K562 (cell line): Measurements from ENCODE around the gene MYL6B. TPM values are rescaled to one million over a fixed set of nuclear protein-coding genes. Genes with fewer than 3 reads are reported as not detected.

Experiments used
- ATAC-seq: fragments of 200-7000 bp; cut with Tn5 transposase; 3 replicates; pipeline ENCODE4 v1.9.1; 2020; ENCODE audit warnings: moderate library complexity
- BruUV-seq: library from RNA; stranded (reverse); fragments of 400-500 nt; replicated peaks from 2 replicates; lab custom pipeline; 2021; lab: Mats Ljungman, UMichigan
- CTCF ChIA-PET: fragments of 300-600 bp; formaldehyde crosslinking; extraction: SDS; loops from one replicate; lab custom pipeline; 2021; ENCODE audit warnings: low intra/inter-chr PET ratio; lab: Yijun Ruan, JAX
- POLR2A ChIA-PET: fragments of 300-600, 350-650 bp; sonication (Branson Sonifier 250); formaldehyde crosslinking; extraction: SDS; loops from one replicate; lab custom pipeline; 2021; ENCODE audit warnings: antibody characterized with exemption, inconsistent platforms; lab: Yijun Ruan, JAX
- DNase-seq, 4 experiments: peaks; one replicate each; pipeline versions ENCODE4 v3.0.0 to v3.0.0-alpha.2; 2011 to 2018; ENCODE audit warnings: low spot score in 3 of 4, mixed read lengths in 3 of 4; ENCODE audit errors: extremely low read depth in 1 of 4
- FAIRE-seq: peaks from 2 replicates; lab custom pipeline; 2011; peaks lifted over from hg19 to GRCh38; lab: Jason Lieb, UNC
- H2AFZ ChIP-seq: 2 replicates; pipeline ENCODE4 v1.6.0; 2011; ENCODE audit warnings: low read depth, low read length, control low read depth, inconsistent platforms
- H3K27ac ChIP-seq: fragments of 200-600 bp; 3 replicates; pipeline ENCODE4 v1.8.0; 2011; ENCODE audit warnings: low read depth, mild to moderate bottlenecking, control low read depth, inconsistent platforms, low read length, moderate library complexity, mixed read lengths; ENCODE audit errors: extremely low read depth
- H3K27me3 ChIP-seq, 2 experiments: fragments of 300-600 bp in 1 of 2; 2 replicates in 1 of 2; 3 replicates in 1 of 2; pipeline versions ENCODE4 v1.6.0 to v1.8.0; 2011; ENCODE audit warnings: inconsistent platforms in 2 of 2, low read length in 2 of 2, mild to moderate bottlenecking in 1 of 2, mixed read lengths in 1 of 2, moderate library complexity in 1 of 2; ENCODE audit not compliant: control insufficient read depth in 2 of 2, insufficient read depth in 2 of 2
- H3K36me3 ChIP-seq: fragments of 300-600 bp; 3 replicates; pipeline ENCODE4 v1.8.0; 2011; ENCODE audit warnings: mild to moderate bottlenecking, low read length, inconsistent platforms; ENCODE audit not compliant: control insufficient read depth, insufficient read depth
- H3K4me1 ChIP-seq, 2 experiments: fragments of 200-600 bp in 1 of 2; replicated peaks in 1 of 2; 2 replicates in 1 of 2; 3 replicates in 1 of 2; pipeline versions ENCODE4 v1.5.1 to v1.8.0; 2011; ENCODE audit warnings: inconsistent platforms in 2 of 2, low read length in 2 of 2, mild to moderate bottlenecking in 1 of 2, mixed read lengths in 1 of 2, moderate library complexity in 1 of 2; ENCODE audit not compliant: control insufficient read depth in 2 of 2, insufficient read depth in 2 of 2
- H3K4me2 ChIP-seq: 2 replicates; pipeline ENCODE4 v1.6.1; 2011; ENCODE audit warnings: low read length, control low read depth, inconsistent platforms, mixed read lengths; ENCODE audit not compliant: insufficient read depth
- H3K4me3 ChIP-seq: fragments of 200-600 bp; sonication (generic), shearing (Covaris generic); 2 replicates; pipeline ENCODE4 v1.5.1; 2016; ENCODE audit warnings: control low read depth, inconsistent platforms
- H3K79me2 ChIP-seq: fragments of 200-600 bp; 3 replicates; pipeline ENCODE4 v1.8.0; 2011; ENCODE audit warnings: low read length, inconsistent platforms; ENCODE audit not compliant: control insufficient read depth, insufficient read depth
- H3K9ac ChIP-seq, 2 experiments: 2 replicates each; pipeline versions ENCODE4 v1.6.0 to v1.6.1; 2011; ENCODE audit warnings: low read depth in 2 of 2, low read length in 2 of 2, control low read depth in 1 of 2, inconsistent platforms in 1 of 2, mild to moderate bottlenecking in 1 of 2, mixed read lengths in 1 of 2; ENCODE audit not compliant: insufficient read depth in 1 of 2
- H3K9me1 ChIP-seq: one replicate; pipeline ENCODE4 v1.6.0; 2011; ENCODE audit warnings: inconsistent platforms, mild to moderate bottlenecking, low read length, moderate library complexity; ENCODE audit not compliant: control insufficient read depth, insufficient read depth
- H3K9me3 ChIP-seq: replicated peaks from 2 replicates; pipeline ENCODE4 v1.5.1; 2011; ENCODE audit warnings: low read depth, low read length, inconsistent platforms; ENCODE audit not compliant: control insufficient read depth, insufficient read depth
- H4K20me1 ChIP-seq: replicated peaks from 2 replicates; pipeline ENCODE4 v1.6.1; 2011; ENCODE audit warnings: low read length, inconsistent platforms, mixed read lengths; ENCODE audit not compliant: control insufficient read depth, insufficient read depth
- CBX5 ChIP-seq: IDR thresholded peaks from 2 replicates; pipeline ENCODE4 v1.6.1; 2014; ENCODE audit warnings: low read depth, borderline replicate concordance
- CCNT2 ChIP-seq: IDR thresholded peaks from 2 replicates; pipeline ENCODE4 v1.6.1; 2011; ENCODE audit warnings: borderline replicate concordance, low read depth, mild to moderate bottlenecking, moderate library complexity, mixed read lengths, low read length; ENCODE audit not compliant: insufficient read length; ENCODE audit errors: extremely low read depth
- CREBBP ChIP-seq: IDR thresholded peaks from one replicate; pipeline ENCODE4 v1.6.1; 2012; ENCODE audit warnings: low read depth, mild to moderate bottlenecking, control low read depth, inconsistent platforms, low read length
- GABPB2 ChIP-seq: fragments of 250-450 bp; sonication (Bioruptor Pico); conservative IDR thresholded peaks from 2 replicates; pipeline ENCODE4 v1.5.1; 2021; ENCODE audit warnings: mild to moderate bottlenecking
- GATA2 ChIP-seq: sonication (generic); formaldehyde crosslinking; IDR thresholded peaks from 2 replicates; pipeline ENCODE4 v1.4.0; 2020; ENCODE audit warnings: mild to moderate bottlenecking, missing genetic modification reagents
- IRF2 ChIP-seq: sonication (generic); formaldehyde crosslinking; IDR thresholded peaks from 2 replicates; pipeline ENCODE4 v1.8.1; 2022; ENCODE audit warnings: mild to moderate bottlenecking, missing genetic modification reagents
- MCM3 ChIP-seq: fragments of 450-650 bp; IDR thresholded peaks from 2 replicates; pipeline ENCODE4 v1.6.1; 2016
- NFYB ChIP-seq: IDR thresholded peaks from 2 replicates; pipeline ENCODE4 v1.6.1; 2011; ENCODE audit warnings: mild to moderate bottlenecking, moderate library complexity; ENCODE audit not compliant: insufficient read length; ENCODE audit errors: extremely low read depth
- PCBP1 ChIP-seq: fragments of 200-400 bp; formaldehyde crosslinking; IDR thresholded peaks from 2 replicates; pipeline ENCODE4 v1.6.1; 2018; ENCODE audit warnings: mild to moderate bottlenecking, low read depth, low read length; ENCODE audit not compliant: poor library complexity, severe bottlenecking
- RB1 ChIP-seq: fragments of 450-650 bp; IDR thresholded peaks from 2 replicates; pipeline ENCODE4 v1.6.1; 2017; ENCODE audit warnings: low read depth, mild to moderate bottlenecking
- ZNF431 ChIP-seq: sonication (generic); formaldehyde crosslinking; IDR thresholded peaks from 2 replicates; pipeline ENCODE4 v1.8.0; 2022; ENCODE audit warnings: mild to moderate bottlenecking, missing genetic modification reagents
- ZNF707 ChIP-seq: fragments of 250-450 bp; sonication (Bioruptor Pico); conservative IDR thresholded peaks from 2 replicates; pipeline ENCODE4 v1.8.0; 2022; ENCODE audit warnings: inconsistent platforms, mild to moderate bottlenecking, moderate library complexity
- WGBS: fragments of 100-300 bp; shearing (Covaris generic); methylation state at CpG from one replicate; pipeline ENCODE4 v1.1.6; 2016; ENCODE audit warnings: low coverage, mixed read lengths; ENCODE audit not compliant: insufficient coverage; ENCODE audit errors: missing lambda C conversion rate; 5-methylcytosine and 5-hydroxymethylcytosine counted together
- in situ Hi-C: fragments of 300-500 bp; cut with MboI; formaldehyde crosslinking; loops from 4 replicates; pipeline ENCODE4 v1.15.0; 2018; ENCODE audit warnings: inconsistent platforms, mixed read lengths
- intact Hi-C: fragments of 100-400 bp; cut with micrococcal nuclease; formaldehyde crosslinking; loops from 2 replicates; pipeline ENCODE4 v1.14.2; 2022
- polyA plus RNA-seq, 8 experiments: library from polyadenylated mRNA; depleted of rRNA in 4 of 8; stranded (reverse) in 5 of 8; unstranded in 3 of 8; fragments of >200 nt; fragmentation: Nextera tagmentation in 2 of 8; fragmentation: Illumina TruSeq in 1 of 8; extraction: Ambion mirVana in 2 of 8; extraction: Trizol in 1 of 8; gene quantifications; 2 replicates each; pipeline versions ENCODE4 v1.2.1 to v1.2.3, GENCODE V29; 2011 to 2014; ENCODE audit warnings: inconsistent platforms in 1 of 8, missing spikeins in 1 of 8
- total RNA-seq, 7 experiments: library from RNA; depleted of rRNA in 6 of 7; stranded (reverse); fragments of >200 nt in 6 of 7; fragmentation: Illumina TruSeq in 2 of 7; extraction: Trizol in 2 of 7; gene quantifications; 2 replicates each; pipeline versions ENCODE4 v1.2.1 to v1.2.3, GENCODE V29; 2011 to 2021; ENCODE audit warnings: low replicate concordance in 1 of 7
- TF ChIP-seq, protein P1 (sequence below): fragments of 450-650 bp; IDR thresholded peaks from 2 replicates; pipeline ENCODE4 v1.6.1; 2016
- TF ChIP-seq, protein P2 (sequence below): sonication (generic); formaldehyde crosslinking; IDR thresholded peaks from 2 replicates; pipeline ENCODE4 v1.8.1; 2023; ENCODE audit warnings: mild to moderate bottlenecking, missing genetic modification reagents
- TF ChIP-seq, protein P3 (sequence below): fragments of 200-800 bp; sonication (Bioruptor generic); IDR thresholded peaks from 2 replicates; pipeline ENCODE4 v1.6.1; 2017; ENCODE audit warnings: missing genetic modification characterization, missing compliant biosample characterization
- TF ChIP-seq, protein P4 (sequence below), 3 experiments: IDR thresholded peaks in 2 of 3; conservative IDR thresholded peaks in 1 of 3; 2 replicates each; pipeline ENCODE4 v1.5.1; 2011 to 2012; ENCODE audit warnings: low read length in 3 of 3, mild to moderate bottlenecking in 3 of 3, control low read depth in 2 of 3, improper control_type of control experiment in 1 of 3, inconsistent platforms in 1 of 3, low read depth in 1 of 3, mixed read lengths in 1 of 3, moderate library complexity in 1 of 3; ENCODE audit not compliant: insufficient read depth in 2 of 3
- TF ChIP-seq, protein P5 (sequence below): sonication (generic); formaldehyde crosslinking; IDR thresholded peaks from 2 replicates; pipeline ENCODE4 v1.8.0; 2022; ENCODE audit warnings: mild to moderate bottlenecking, missing genetic modification reagents

MYL6B gene
- total and polyA plus RNA-seq, 9 of the 15 experiments (the other 6 are each of a cell fraction or from before 2014, with no cell fraction given) = 42.8 to 77.3 (median 68.6) TPM

DNA sequence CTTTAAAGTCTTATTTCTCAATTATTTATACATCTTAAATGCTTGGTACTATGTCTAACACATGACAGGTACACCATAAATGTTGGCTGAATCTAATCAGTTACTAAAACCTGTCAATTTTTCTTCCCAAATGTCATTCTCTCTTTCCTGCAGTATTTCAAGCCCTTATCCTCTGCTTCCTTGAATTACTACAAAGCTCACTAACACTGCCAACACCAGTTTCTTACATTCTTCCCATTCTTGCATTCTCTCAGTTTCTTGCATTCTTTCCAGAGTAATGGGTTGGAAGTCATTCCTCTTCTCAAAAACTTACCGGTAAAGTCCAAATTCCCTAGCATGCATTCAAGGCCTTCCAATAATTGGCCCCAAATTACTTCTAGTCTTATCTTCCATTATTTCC, 46.4 kb downstream of the MYL6B start:
- H3K27ac ChIP-seq = no peak overlapping the region
- intact Hi-C loops = no loop called here
- no peak overlapping the region for H2AFZ ChIP-seq
- ATAC-seq = no peak
- FAIRE-seq = no peak
- BruUV-seq = no TSS peak
- H3K4me3 ChIP-seq = no peak overlapping the region
- CTCF ChIA-PET = no interaction called here
- no peak overlapping the region for H3K4me2 ChIP-seq
- no peaks in the 10 kb centered on the region for H3K79me2 ChIP-seq
- WGBS = 64% methylated on average over 1 of the region's 1 CpG
- no peaks in the 10 kb centered on the region for H4K20me1 ChIP-seq
- no peaks in the 10 kb centered on the region for H3K27me3 ChIP-seq
- DNase-seq = no peak
- no peaks in the 10 kb centered on the region for H3K9me1 ChIP-seq
- no peaks in the 10 kb centered on the region for H3K36me3 ChIP-seq
- H3K4me1 ChIP-seq = peaks cover 0 to 10% of the 10 kb centered on the region in 2 experiments; a peak in 3 of 5 replicates
- in situ Hi-C loops = no loop called here
- no peak overlapping the region for H3K9ac ChIP-seq
- POLR2A ChIA-PET = interaction anchor here (0.5 to 1.5 kb wide), 5 partner anchors 9 to 81 kb away, joined by 3 to 4 read pairs (median 3); partner anchors contain the start of genes RNF41, SMARCC2 and ZC3H10
- no peaks in the 10 kb centered on the region for H3K9me3 ChIP-seq
- TF ChIP-seq CBX5 (no peak), CREBBP (no peak), MCM3 (no peak), GATA2 (CRISPR knock-in tag) (no peak), PCBP1 (no peak), CCNT2 (no peak), ZNF707 (CRISPR knock-in tag) (no peak), ZNF431 (CRISPR knock-in tag) (no peak), NFYB (no peak), RB1 (no peak), GABPB2 (CRISPR knock-in tag) (no peak), IRF2 (CRISPR knock-in tag) (no peak)
- TF ChIP-seq, protein P1, sequence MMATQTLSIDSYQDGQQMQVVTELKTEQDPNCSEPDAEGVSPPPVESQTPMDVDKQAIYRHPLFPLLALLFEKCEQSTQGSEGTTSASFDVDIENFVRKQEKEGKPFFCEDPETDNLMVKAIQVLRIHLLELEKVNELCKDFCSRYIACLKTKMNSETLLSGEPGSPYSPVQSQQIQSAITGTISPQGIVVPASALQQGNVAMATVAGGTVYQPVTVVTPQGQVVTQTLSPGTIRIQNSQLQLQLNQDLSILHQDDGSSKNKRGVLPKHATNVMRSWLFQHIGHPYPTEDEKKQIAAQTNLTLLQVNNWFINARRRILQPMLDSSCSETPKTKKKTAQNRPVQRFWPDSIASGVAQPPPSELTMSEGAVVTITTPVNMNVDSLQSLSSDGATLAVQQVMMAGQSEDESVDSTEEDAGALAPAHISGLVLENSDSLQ = no peak
- TF ChIP-seq, protein P2, sequence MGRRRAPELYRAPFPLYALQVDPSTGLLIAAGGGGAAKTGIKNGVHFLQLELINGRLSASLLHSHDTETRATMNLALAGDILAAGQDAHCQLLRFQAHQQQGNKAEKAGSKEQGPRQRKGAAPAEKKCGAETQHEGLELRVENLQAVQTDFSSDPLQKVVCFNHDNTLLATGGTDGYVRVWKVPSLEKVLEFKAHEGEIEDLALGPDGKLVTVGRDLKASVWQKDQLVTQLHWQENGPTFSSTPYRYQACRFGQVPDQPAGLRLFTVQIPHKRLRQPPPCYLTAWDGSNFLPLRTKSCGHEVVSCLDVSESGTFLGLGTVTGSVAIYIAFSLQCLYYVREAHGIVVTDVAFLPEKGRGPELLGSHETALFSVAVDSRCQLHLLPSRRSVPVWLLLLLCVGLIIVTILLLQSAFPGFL = no peak
- TF ChIP-seq, protein P3, sequence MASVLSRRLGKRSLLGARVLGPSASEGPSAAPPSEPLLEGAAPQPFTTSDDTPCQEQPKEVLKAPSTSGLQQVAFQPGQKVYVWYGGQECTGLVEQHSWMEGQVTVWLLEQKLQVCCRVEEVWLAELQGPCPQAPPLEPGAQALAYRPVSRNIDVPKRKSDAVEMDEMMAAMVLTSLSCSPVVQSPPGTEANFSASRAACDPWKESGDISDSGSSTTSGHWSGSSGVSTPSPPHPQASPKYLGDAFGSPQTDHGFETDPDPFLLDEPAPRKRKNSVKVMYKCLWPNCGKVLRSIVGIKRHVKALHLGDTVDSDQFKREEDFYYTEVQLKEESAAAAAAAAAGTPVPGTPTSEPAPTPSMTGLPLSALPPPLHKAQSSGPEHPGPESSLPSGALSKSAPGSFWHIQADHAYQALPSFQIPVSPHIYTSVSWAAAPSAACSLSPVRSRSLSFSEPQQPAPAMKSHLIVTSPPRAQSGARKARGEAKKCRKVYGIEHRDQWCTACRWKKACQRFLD (CRISPR knock-in tag) = no peak
- TF ChIP-seq, protein P4, sequence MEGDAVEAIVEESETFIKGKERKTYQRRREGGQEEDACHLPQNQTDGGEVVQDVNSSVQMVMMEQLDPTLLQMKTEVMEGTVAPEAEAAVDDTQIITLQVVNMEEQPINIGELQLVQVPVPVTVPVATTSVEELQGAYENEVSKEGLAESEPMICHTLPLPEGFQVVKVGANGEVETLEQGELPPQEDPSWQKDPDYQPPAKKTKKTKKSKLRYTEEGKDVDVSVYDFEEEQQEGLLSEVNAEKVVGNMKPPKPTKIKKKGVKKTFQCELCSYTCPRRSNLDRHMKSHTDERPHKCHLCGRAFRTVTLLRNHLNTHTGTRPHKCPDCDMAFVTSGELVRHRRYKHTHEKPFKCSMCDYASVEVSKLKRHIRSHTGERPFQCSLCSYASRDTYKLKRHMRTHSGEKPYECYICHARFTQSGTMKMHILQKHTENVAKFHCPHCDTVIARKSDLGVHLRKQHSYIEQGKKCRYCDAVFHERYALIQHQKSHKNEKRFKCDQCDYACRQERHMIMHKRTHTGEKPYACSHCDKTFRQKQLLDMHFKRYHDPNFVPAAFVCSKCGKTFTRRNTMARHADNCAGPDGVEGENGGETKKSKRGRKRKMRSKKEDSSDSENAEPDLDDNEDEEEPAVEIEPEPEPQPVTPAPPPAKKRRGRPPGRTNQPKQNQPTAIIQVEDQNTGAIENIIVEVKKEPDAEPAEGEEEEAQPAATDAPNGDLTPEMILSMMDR (IDR thresholded peaks at IDR 0.05 in 2 of 3, conservative IDR thresholded peaks at IDR 0.05 in 1 of 3; ENCODE audit: insufficient read depth in 2 of 3, low read depth in 1 of 3, low read length in 3 of 3) = no peak
- TF ChIP-seq, protein P5, sequence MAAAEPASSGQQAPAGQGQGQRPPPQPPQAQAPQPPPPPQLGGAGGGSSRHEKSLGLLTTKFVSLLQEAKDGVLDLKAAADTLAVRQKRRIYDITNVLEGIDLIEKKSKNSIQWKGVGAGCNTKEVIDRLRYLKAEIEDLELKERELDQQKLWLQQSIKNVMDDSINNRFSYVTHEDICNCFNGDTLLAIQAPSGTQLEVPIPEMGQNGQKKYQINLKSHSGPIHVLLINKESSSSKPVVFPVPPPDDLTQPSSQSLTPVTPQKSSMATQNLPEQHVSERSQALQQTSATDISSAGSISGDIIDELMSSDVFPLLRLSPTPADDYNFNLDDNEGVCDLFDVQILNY (CRISPR knock-in tag) = no peak
